Esophagus (tissue), 2 donors: Measurements from ENCODE around the gene GRIK3. TPM values are rescaled to one million over a fixed set of nuclear protein-coding genes. Genes with fewer than 3 reads are reported as not detected.

ENCODE experiments used
- H3K27ac ChIP-seq, 2 donors: one replicate each; pipeline ENCODE4 v1.5.1; 2013; ENCODE audit warnings: low read depth in 2 of 2, mild to moderate bottlenecking in 2 of 2, inconsistent platforms in 1 of 2, low read length in 1 of 2, moderate library complexity in 1 of 2
- H3K27me3 ChIP-seq, 2 donors: one replicate each; pipeline ENCODE4 v1.6.1; 2013; ENCODE audit warnings: low read length in 2 of 2, control low read depth in 1 of 2, mild to moderate bottlenecking in 1 of 2; ENCODE audit not compliant: insufficient read depth in 2 of 2, control insufficient read depth in 1 of 2
- H3K36me3 ChIP-seq, 2 donors: one replicate each; pipeline ENCODE4 v1.6.1; 2013; ENCODE audit warnings: low read length in 1 of 2; ENCODE audit not compliant: control insufficient read depth in 2 of 2, insufficient read depth in 2 of 2
- H3K4me1 ChIP-seq, 2 donors: one replicate each; pipeline ENCODE4 v1.6.1; 2013; ENCODE audit warnings: low read length in 1 of 2; ENCODE audit not compliant: control insufficient read depth in 2 of 2, insufficient read depth in 2 of 2
- H3K4me3 ChIP-seq, 2 donors: one replicate each; pipeline ENCODE4 v1.5.1; 2013; ENCODE audit warnings: low read length in 2 of 2, mild to moderate bottlenecking in 2 of 2, low read depth in 1 of 2, moderate library complexity in 1 of 2
- H3K9me3 ChIP-seq, 2 donors: one replicate each; pipeline ENCODE4 v1.6.1; 2013; ENCODE audit warnings: mild to moderate bottlenecking in 2 of 2, low read depth in 1 of 2, low read length in 1 of 2, moderate library complexity in 1 of 2; ENCODE audit not compliant: control insufficient read depth in 2 of 2, insufficient read depth in 1 of 2
- WGBS, 2 donors: extraction: QIAGEN DNeasy Blood & Tissue Kit; methylation state at CpG; one replicate each; pipeline ENCODE4 v1.1.7; 2013; 5-methylcytosine and 5-hydroxymethylcytosine counted together
- polyA plus RNA-seq, 2 donors: library from polyadenylated mRNA; stranded (reverse); fragments of 200-250 nt; gene quantifications; one replicate each; pipeline ENCODE4 v1.2.3, GENCODE V29; 2013
- donor health status: healthy with polysubstance abuse.
- donor health status: Bipolar disorder and iron deficiency.

The GRIK3 gene
- polyA plus RNA-seq, 2 donors, result 0.13 to 0.16 TPM

DNA sequence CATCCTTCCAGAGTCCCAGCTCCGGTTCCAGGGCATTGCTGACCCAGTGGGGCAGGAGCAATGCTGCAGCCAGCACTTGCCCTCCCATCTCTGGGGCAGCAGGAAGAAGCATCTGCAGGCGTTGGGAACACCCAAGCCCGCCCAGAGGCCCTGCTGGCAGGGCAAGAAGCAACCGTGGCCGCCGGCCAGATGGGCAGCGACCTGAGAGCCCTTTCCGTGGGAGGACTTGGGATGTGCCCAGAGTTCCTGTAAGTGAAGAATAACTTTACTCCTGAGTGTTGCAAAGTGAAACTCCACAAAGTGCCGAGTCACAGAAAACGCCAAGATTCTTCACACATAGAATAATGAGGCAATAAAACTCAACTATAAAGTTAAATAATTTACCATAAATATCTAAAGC lies 46.0 kb downstream of the GRIK3 start:
- H3K27ac ChIP-seq, result no peak overlapping the region
- H3K4me1 ChIP-seq, result no peaks in the 10 kb centered on the region

DNA sequence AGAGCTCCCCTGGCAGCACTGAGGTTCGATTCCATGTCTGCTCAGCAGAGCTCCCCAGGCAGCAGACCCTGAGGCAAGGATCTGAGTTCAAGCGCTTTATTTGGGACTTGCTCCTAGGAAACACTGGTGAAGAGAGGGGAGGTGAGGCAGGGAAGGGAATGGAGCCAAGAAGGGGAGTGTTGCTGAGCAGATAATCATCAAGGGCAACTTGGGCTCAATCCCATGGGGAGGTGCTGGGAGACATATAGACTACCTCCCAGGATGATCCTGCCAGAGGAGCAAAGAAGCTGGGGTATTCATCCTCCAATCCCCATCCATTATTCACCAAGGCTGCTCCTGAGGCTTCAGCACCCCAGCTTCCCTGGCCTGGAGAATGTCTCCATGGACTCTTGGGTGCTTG lies 47.0 kb downstream of the GRIK3 start:
- Histone ChIP-seq H3K9me3 (no peaks in the 10 kb centered on the region), H3K27ac (no peak overlapping the region), H3K27me3 (peaks cover 0 to 3% of the 10 kb centered on the region in 2 donors), H3K36me3 (no peaks in the 10 kb centered on the region), H3K4me1 (no peaks in the 10 kb centered on the region), H3K4me3 (no peak overlapping the region)
- WGBS, 2 donors, result 80 to 82% methylated on average over 2 of the region's 2 CpGs

More for the DNA sequence above, 46.0 kb downstream of the GRIK3 start:
- whole genome bisulfite sequencing, 2 donors, result 25 to 36% methylated on average over 10 of the region's 10 CpGs
- Histone ChIP-seq H3K27me3 (no peaks in the 10 kb centered on the region), H3K4me3 (no peak overlapping the region), H3K36me3 (no peaks in the 10 kb centered on the region), H3K9me3 (no peaks in the 10 kb centered on the region)

DNA sequence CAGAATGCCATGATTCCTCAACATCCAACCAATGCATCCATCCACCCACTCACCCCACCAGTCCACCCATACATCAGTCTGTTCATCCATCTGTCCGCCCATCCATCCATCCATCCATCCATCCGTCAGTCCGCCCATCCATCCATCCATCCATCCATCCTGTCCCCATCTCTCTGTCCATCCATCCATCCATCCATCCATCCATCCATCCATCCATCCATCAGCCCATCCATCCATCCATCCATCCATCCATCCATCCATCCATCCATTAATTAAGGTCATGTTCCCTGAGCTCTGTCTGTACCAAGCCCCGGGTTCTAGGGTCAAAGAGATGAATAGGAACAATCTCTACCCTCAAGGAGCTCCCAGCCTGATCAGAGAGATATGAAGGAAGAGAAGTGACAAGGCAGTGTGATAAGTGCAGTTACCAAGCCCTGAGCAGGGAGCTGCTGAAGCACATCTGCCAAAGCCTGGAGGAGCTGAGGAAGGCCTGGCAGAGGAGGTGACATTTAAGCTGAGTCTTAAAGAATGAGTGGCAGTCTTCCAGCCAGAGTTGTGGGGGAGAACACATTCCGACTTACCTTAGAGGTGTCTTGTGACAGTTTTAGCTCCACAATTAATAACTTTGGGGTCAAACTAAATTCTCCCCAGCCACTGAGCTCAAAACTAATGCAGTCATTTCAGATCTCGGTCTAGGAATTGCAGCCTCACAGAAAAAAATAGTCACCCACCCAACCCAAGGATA lies 47.9 kb downstream of the GRIK3 start:
- WGBS, 2 donors, result 79 to 85% methylated on average over 6 of the region's 6 CpGs
- H3K27me3 ChIP-seq, result peaks cover 0 to 3% of the 10 kb centered on the region in 2 donors
- H3K27ac ChIP-seq, result no peak overlapping the region
- no peaks in the 10 kb centered on the region for H3K9me3 ChIP-seq
- no peak overlapping the region for H3K4me3 ChIP-seq
- no peaks in the 10 kb centered on the region for H3K4me1 ChIP-seq
- H3K36me3 ChIP-seq, result no peaks in the 10 kb centered on the region

DNA sequence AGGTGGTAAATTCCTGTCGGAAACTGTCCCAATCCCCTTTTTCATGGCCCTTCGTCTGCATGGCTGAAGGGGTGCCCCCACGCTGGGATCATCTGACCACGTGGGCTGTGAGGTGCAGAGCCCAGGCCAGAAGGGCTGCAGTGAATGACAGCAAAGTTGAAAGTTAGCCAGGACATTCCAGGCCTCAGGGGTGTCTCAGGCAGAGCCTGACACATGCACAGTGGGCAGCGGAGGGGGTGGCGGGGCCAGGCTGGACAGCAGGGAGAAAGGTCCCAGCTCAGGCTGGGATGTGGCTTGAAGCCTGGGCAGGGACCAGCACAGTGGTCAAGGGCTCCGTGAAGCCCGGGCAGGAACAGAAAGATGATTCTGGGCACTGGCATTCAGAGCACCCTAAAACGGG lies 49.6 kb downstream of the GRIK3 start:
- Histone ChIP-seq H3K4me1 (no peaks in the 10 kb centered on the region), H3K27ac (no peak overlapping the region), H3K9me3 (no peaks in the 10 kb centered on the region), H3K27me3 (peaks cover 0 to 5% of the 10 kb centered on the region in 2 donors), H3K36me3 (no peaks in the 10 kb centered on the region), H3K4me3 (no peak overlapping the region)
- 66 to 76% methylated on average over 9 of the region's 9 CpGs for WGBS, 2 donors

DNA sequence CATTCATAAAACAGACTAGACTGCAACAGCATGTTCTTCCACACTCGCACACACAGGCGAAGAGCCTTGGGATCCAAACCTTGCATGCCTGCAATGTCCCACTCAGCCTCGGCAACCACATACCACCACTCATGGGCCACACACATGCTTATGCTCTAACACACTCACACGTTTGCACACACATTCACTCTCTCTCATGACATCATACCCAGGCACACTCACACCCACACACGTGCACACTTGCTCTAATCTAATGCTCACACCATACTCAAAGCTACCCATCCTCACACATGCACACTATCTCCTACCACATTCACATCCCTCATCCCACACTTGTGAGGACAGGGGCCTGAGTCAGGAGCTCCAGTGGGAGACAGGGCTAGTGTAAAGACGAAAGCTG lies 50.3 kb downstream of the GRIK3 start:
- no peaks in the 10 kb centered on the region for H3K4me1 ChIP-seq
- no peaks in the 10 kb centered on the region for H3K9me3 ChIP-seq
- H3K4me3 ChIP-seq, result no peak overlapping the region
- peaks cover 0 to 7% of the 10 kb centered on the region in 2 donors for H3K27me3 ChIP-seq
- H3K36me3 ChIP-seq, result no peaks in the 10 kb centered on the region
- no peak overlapping the region for H3K27ac ChIP-seq
- 72 to 81% methylated on average over 6 of the region's 6 CpGs for WGBS, 2 donors

DNA sequence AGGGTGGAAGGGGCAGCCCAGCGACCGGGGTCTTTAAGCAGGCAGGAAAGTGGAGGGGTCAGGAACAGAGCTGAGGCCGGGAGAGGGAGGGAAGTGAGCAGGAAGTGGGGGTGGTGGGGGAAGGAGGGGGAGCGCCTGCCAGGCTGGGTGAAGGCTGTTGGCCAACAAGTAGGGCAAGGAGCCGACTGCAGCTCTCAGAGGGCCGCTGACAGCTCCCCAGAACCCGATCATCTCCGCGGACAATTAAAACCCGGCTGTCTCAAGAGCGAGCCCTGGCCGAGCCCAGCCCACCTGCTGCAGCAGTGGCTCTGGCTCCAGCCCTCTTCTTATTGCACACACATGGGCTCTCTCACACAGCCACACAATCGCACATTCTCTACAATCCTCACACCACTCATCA lies 51.6 kb downstream of the GRIK3 start:
- H3K36me3 ChIP-seq, result no peaks in the 10 kb centered on the region
- H3K27me3 ChIP-seq, result peaks cover 0 to 7% of the 10 kb centered on the region in 2 donors
- H3K4me3 ChIP-seq, result no peak overlapping the region
- WGBS, 2 donors, result 35% methylated on average over 13 of the region's 13 CpGs
- peaks cover 0 to 4% of the 10 kb centered on the region in 2 donors for H3K9me3 ChIP-seq
- H3K4me1 ChIP-seq, result no peaks in the 10 kb centered on the region
- H3K27ac ChIP-seq, result no peak overlapping the region

DNA sequence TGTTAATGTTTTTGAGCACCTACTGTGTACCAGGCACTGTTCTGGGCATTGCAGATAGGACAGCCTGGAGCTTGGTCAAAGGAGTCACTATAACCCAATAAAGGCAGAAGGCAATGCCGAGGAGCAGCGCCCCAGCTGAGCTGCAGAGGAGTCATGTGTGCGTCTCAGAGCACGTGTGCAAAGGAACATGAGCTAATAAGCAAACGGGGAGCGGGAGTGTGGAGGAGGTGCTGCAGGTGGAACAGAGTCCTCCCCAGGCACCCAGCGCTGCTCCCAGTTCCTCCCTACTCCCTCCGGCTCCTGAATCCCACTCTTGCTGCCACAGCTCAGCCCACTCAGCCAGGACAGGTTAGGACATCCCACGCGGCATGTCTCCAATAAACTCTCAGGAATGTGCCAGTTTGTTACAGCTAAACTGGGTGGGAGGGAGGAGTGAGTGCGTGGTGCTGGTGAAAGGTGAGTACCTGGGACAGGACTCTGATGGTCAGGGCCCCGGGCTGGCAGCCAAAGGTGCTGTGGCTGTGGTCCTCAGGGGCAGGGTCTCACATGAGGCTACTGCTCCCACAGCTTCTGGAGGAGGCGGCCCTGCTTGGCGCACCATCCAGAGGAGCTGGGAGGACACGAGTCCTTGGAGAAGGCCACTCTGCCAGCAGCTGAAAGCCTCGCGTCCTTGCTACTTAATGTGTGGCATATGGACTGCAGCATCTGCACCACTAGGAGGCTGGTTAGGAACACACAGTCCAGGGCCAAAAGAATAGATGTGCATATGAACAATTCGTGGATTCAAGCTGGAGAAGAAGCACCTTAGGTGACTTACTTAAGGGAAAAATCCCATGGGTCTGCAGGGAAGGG lies 52.3 kb downstream of the GRIK3 start:
- H3K36me3 ChIP-seq, result no peaks in the 10 kb centered on the region
- H3K27me3 ChIP-seq, result peaks cover 0 to 7% of the 10 kb centered on the region in 2 donors
- WGBS, 2 donors, result 55 to 58% methylated on average over 18 of the region's 18 CpGs
- no peak overlapping the region for H3K4me3 ChIP-seq
- H3K9me3 ChIP-seq, result peaks cover 0 to 4% of the 10 kb centered on the region in 2 donors
- no peaks in the 10 kb centered on the region for H3K4me1 ChIP-seq
- H3K27ac ChIP-seq, result no peak overlapping the region

DNA sequence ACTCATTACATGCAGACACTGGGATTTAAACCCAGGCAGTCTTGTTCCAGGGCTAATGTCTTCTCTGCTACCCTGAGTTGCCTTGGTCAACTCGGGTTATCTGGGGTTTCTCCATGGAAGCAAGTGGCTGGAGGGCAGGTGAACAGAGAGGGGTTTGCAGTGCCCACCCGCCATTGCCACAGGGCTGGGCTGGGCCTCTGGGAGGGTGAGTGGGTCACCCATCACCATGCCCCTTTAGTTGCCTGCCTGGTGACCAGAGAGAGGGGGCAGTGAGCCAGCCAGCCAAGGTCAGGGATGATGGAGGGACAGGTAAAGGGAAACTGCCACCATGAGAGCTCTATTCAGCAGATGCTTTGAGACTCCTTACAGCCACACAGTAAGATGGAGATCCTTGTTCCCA lies 53.2 kb downstream of the GRIK3 start:
- no peaks in the 10 kb centered on the region for H3K4me1 ChIP-seq
- WGBS, 2 donors, result 72 to 84% methylated on average over 2 of the region's 2 CpGs
- peaks cover 0 to 4% of the 10 kb centered on the region in 2 donors for H3K9me3 ChIP-seq
- H3K27me3 ChIP-seq, result peaks cover 0 to 7% of the 10 kb centered on the region in 2 donors
- H3K27ac ChIP-seq, result no peak overlapping the region
- no peak overlapping the region for H3K4me3 ChIP-seq
- H3K36me3 ChIP-seq, result no peaks in the 10 kb centered on the region

DNA sequence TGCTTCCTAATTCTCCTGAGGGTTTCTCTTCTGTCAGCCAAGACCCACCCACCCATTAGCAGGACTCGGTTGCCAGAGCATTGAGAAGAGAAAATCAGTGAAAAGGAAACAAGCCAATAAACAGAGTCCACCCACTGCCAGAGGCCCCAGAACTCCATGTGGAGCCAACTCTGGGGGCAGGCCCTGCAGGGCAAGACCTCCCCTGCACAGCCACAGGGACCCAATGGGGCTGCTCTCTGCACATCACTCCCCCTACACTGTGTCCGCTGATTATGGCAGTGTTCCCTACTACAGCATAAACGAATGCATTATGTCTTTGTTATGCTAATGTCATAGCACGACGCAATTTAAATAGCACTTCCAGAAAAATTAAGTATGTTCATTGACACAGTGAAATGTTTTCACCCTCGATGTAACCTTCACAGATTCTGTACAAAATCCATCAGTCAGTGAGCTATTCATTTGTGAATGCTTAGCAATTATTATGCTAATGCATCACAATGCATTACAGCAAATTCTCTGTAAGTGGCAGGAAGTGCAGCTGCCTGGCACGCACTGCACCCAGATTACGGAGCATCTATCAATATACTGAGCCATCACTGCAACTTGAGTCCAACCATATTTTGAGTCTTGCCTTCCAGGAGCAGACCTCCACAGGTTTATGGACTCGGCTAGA lies 56.4 kb downstream of the GRIK3 start:
- no peaks in the 10 kb centered on the region for H3K4me1 ChIP-seq
- peaks cover 0 to 7% of the 10 kb centered on the region in 2 donors for H3K27me3 ChIP-seq
- no peaks in the 10 kb centered on the region for H3K36me3 ChIP-seq
- WGBS, 2 donors, result 72% methylated on average over 9 of the region's 9 CpGs
- no peak overlapping the region for H3K27ac ChIP-seq
- peaks cover 0 to 4% of the 10 kb centered on the region in 2 donors for H3K9me3 ChIP-seq
- H3K4me3 ChIP-seq, result no peak overlapping the region
